Vagina (tissue), 2 donors: ENCODE data around the gene CFAP53.

Experiments
- POLR2AphosphoS5 ChIP-seq, 2 donors: sonication (generic); formaldehyde crosslinking; IDR thresholded peaks; one replicate each; pipeline ENCODE4 v1.9.0; 2017; ENCODE audit warnings: antibody characterized with exemption in 2 of 2, mild to moderate bottlenecking in 2 of 2, low read depth in 1 of 2; ENCODE audit not compliant: insufficient read depth in 1 of 2
- TF ChIP-seq, protein P1 (sequence below), 3 experiments: fragments of 450-650 bp in 2 of 3; fragments of 200-600 bp in 1 of 3; sonication (generic) in 1 of 3; IDR thresholded peaks; one replicate each; pipeline ENCODE4 v1.5.1; 2017 to 2019; ENCODE audit warnings: antibody characterized with exemption in 3 of 3, mild to moderate bottlenecking in 2 of 3, moderate library complexity in 2 of 3

DNA sequence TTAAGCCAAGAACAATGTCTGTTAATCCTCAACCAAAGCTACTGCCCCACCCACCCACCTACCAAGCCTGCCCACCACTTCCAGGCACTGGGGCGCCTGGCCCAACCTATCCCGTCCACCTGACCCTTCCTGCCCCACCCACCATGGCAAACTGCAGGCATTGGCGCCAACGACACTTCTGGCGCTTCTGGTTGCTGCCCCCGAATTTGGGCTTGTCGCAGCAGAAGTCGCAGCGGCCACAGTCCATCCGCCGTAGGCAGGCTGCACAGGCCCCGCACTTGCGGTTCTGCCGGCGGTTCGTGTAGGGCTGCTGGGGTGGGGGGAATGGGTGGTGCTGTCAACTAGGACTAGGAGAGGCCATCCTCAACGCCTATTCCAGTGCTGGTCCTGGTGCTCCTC is 7.7 kb upstream of the CFAP53 start:
- TF ChIP-seq, protein P1, sequence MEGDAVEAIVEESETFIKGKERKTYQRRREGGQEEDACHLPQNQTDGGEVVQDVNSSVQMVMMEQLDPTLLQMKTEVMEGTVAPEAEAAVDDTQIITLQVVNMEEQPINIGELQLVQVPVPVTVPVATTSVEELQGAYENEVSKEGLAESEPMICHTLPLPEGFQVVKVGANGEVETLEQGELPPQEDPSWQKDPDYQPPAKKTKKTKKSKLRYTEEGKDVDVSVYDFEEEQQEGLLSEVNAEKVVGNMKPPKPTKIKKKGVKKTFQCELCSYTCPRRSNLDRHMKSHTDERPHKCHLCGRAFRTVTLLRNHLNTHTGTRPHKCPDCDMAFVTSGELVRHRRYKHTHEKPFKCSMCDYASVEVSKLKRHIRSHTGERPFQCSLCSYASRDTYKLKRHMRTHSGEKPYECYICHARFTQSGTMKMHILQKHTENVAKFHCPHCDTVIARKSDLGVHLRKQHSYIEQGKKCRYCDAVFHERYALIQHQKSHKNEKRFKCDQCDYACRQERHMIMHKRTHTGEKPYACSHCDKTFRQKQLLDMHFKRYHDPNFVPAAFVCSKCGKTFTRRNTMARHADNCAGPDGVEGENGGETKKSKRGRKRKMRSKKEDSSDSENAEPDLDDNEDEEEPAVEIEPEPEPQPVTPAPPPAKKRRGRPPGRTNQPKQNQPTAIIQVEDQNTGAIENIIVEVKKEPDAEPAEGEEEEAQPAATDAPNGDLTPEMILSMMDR (IDR thresholded peaks at IDR 0.05), result no peak
- TF ChIP-seq POLR2AphosphoS5 (IDR thresholded peaks at IDR 0.05; ENCODE audit: insufficient read depth in 1 of 2, low read depth in 1 of 2), result no peak
